Measurements from ENCODE around the gene PACSIN1.

DNA sequence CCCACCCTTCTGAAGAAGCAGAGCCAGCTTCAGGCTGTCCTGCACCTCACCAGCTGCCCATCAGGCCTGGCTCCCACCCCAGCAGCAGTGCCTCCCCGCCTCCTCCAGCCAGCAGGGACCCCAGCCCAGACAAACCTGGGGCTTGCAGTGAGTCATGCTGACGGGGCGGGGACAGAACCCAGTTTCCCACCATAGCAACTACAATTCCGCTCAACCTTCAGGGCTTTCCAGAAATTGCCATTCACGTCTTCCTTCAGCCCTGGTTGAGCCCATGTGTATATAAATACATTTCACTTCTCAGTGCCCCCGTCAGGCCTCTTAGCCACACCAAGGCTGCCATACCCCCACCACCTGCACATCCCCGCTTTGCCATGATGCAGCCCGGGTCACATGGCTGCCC lies 85.8 kb downstream of the PACSIN1 start:
- TF ChIP-seq CTCF (IDR thresholded peaks at IDR 0.05) (no peak), POLR2A (IDR thresholded peaks at IDR 0.05) (no peak)

Measured in stomach (tissue), 4 donors.